Urothelium cell line (cell line): ENCODE data around the gene CC2D2B.
"Not testable (repeated sequence)": the region's sequence is repeated elsewhere in the genome, so short reads cannot be mapped to it uniquely, and the experiment has no call there.

Source experiments
- DNase-seq: peaks from one replicate; pipeline ENCODE4 v3.0.0; 2011; ENCODE audit warnings: low spot score, mixed read lengths
- FAIRE-seq: peaks from 2 replicates; lab custom pipeline; 2011; peaks lifted over from hg19 to GRCh38; lab: Jason Lieb, UNC

The CC2D2B gene

DNA sequence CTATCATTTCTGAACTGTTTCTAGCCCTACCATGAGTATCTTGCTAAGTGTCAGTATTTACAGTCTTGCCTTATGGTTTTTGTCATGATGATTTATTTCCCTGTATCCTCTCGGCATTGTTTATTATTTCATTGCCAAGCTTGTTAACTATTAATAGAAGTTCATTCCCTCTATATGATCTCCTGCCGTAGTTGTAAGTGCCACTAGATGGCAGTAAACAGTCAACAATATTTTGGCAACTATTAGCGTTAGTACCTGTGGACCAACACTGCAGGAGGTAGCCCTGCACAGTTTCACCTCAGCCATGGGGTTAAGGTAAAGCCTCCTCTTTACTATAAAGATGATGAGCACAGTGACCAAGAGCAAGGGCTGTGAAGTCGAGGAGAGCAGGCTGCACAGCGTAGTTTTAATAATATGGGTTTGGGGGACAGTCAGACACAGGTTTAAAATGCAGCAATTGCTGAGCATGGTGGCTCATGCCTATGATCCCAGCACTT lies 109.5 kb downstream of the CC2D2B start:
- DNase-seq (peak; percentile 54), FAIRE-seq (peak; percentile 76)

DNA sequence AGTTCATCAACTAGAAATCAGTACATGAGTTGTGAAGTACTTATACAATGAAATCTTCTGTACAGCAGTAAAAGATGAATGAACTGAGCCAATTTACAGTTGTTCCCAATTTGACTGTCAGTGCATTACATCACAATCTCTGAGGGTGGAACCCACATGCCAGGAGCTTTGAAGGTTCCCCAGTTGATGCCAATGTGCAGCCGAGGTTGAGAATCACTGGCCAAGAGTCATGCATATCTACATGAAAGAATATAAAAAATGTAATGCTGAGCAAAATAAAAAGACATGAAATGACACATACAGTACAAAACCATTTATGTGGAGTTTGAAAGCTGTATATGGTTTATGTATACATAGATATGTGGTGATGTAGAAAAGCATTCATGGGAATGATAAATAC lies 113.6 kb downstream of the CC2D2B start:
- no peak for FAIRE-seq
- no peak for DNase-seq

DNA sequence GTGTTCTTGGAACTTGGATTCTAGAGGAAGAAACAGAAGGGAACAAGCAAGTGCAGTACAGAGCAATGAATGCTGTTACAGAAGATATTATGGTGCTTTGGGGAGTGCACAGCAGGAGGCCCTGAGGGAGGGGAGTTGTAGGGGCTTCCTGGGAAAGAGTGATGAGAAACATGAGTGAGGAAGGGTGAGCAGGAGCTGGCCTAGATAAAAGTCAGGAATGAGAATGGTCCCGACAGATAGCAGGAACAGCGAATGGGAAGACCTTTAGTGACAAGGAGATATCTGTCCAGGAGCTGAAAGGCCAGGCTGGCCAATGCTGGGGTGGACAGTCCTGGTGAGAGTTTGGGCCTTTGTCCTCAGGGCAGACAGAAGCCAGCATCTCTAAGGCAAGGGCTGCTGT lies 115.0 kb downstream of the CC2D2B start:
- FAIRE-seq, result no peak
- DNase-seq, result no peak

DNA sequence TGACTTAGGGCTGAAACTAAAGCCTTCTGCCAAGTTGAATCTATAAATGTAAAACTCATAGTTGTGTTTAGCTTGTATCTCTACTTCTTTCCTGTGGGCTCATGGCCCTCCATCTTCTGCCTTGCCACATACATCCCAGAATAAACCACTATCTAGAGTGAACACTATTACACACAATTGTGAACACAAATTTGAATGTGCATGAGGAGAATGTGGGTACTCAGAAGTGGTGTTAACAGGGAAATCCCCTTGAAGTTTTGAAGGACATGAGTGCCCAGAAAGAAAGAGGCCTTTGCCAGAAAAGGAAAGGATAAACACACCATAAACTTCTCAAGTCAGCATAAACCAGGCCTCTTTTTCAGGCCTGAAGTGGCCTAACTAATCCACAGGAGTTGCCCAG lies 115.4 kb downstream of the CC2D2B start:
- no peak for DNase-seq
- no peak for FAIRE-seq

DNA sequence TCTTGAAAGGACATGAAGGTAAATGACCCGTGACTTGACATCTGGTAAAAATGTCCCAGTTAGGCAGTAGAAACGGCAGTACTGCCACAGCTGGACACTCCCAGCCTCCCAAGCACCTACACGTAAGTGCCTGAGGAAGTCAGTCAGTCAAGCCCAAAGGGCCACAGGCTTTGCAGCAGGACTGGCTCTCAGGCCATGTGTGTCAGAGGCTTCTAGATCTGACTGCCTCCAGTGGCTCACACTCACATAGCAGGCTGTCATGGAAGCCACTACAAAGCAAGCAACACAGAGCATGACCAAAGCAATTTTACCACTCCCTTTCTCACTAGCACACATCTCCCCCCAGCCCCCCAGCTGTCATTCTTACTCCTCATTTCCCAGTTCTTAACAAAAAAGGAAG lies 117.8 kb downstream of the CC2D2B start:
- FAIRE-seq (no peak), DNase-seq (peak; percentile 7)

DNA sequence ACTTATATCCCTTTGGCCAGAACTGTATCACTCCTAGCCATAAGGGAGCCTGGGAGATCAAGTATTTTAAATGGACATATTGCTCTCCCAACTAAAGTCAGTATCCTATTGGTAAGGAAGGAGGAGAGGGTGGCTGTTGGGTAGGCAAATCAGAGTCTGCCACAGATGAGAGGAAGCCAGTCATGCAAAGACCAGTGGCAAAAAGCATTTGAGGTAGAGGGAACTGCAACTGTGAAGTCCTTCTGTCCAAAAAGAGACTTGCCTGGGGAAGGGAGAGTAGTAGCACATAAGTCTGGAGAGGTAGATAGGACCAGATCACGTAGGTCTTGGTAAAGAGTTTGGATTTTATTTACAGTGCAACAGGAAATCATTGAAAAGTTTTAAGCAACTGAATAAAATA lies 126.8 kb downstream of the CC2D2B start:
- DNase-seq, result no peak
- FAIRE-seq, result no peak

DNA sequence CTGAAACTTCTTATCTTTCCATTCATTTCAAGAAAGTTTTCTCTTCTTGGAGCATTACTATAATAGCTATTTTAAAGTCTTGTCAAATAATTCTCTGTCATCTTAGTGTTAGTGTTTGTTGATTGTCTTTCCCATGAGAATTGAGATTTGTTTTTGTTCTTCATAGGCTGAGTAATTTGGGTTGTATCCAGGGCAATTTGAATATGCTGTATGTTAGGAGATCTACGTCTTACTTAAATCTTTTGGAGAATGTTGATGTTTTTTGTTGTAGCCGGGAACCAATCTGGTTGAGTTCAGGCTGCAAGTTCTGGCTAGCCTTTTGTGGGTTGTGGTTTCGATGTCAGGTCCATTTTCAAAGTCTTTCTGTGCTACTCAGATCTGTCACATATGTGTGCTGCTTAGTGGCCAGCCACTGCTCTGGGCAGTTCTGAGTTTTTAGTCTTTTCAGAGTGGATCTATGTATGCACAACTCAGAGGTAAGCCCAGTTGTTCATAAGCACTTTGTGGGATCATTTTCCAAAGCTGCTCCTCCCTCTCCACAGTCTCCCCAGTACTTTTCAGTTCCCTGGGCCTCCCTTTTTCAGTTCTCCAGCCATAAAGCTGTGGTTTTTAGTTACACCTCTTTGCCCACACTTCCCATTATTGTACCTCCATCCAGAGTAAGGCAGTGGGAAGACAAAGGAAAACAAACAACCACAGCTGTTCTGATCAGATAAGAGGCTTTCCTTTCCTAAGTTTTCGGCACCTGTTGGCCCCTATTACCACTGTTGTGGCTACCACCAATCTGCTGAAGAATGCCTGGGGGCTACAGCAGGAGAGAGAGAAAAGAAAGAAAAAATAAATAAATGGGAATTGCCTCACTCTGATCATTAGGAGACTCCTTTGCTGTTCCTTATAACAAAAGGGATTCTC lies 131.0 kb downstream of the CC2D2B start:
- FAIRE-seq, result no peak
- DNase-seq, result no peak

DNA sequence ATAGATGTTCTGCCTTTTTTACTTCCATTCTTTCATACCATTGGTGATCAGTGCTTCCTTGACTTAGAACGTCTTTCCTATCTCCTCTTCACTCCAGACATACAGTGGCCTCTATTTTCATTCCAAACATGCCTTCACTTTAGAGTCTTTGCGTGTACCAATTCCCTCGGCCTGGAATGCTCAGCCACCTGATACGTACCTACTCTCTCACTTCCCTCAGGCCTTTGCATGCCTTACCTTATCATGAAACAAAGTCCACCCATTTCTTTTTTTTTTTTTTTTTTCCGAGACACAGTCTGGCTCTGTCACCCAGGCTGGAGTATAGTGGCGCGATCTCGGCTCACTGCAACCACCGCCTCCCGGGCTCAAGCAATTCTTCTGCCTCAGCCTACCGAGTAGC lies 133.4 kb downstream of the CC2D2B start:
- FAIRE-seq (no peak), DNase-seq (no peak)

DNA sequence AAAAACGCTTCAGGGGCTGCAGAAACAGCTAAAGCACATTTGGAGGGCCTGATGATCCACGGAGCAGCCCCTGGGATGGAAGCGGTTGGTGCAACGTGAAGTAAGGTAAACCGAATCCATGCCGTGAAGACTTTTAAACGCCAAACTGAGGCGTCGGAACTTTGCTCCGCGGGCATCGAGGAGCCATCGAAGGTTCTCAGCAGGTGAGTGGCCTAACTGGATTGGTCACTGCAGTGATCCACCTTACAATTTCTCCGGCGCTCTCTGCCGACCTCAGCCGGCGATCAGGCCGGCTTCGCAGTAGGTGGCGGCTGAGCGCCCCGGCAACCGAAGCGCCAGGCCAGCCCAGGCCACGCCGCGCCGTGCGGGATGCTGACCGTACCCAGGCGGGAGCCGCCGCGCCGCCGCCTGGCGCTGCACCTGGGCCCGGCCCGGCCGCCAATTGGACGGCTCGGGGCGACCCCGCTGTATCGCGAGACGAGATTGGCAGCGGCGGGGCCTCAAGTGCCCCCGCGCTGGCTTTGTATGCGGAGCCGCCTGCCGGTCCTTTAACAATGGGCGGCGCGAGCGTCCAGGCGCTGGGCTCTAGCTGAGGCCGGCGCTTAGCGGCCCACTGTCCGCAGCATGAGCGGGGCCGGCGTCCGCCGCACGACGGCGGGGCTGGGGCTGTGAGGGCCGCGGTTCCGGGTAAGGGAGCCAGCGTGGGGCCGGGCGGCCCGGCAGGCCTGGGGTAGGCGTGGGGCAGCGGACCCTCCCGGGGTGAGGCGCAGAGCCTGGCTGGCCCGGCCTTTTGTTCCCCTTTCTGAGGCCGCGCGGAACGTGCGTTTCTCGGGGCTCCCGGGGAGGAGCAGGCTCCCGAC lies 135.5 kb downstream of the CC2D2B start, which contains the start of gene CCNJ:
Gene CCNJ, plus strand, starts transcription at position 551 of the 860 bp plus-strand sequence. CDS start 811 bp downstream, outside the sequence.
- no peak for FAIRE-seq
- peak; percentile 98 for DNase-seq

DNA sequence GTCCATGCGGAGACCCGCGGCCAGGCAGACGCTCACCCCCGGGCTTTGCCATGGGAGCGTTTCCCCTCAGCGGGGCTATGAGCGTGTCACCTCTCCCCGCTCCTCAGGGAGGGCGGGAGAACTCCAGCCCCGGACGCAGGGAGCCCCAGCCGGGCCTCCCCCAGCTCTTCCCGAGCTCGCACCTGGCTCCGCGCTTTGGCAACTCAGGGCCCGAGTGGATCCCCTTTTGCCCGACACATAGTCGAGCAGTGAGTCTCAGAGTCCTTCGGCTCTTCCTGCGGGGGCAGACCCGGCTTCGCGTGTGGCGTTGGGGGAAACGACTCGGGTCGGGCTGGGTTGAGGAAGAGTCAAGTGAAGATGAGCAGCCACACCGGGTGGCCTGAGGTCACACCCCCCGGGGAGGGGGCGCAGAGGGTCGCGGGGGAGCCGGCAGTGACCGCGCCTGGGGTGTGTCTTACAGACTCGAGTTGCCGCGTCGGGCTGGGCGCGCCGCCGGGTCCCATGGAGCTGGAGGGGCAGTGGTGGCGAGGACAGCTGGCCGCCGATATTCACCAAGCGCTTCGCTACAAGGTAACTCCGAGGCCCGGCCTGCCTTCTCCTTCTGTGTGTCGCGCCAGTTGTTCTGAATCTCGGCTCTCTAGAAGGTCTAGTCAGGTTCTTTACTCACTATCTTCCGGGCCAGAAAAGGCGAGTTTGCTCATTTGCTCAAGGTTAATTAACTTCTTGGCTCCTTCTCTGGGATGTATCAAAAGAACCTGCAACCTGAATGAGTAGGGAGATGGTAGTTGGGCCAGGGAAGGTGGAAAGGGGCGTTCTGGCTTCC lies 136.3 kb downstream of the CC2D2B start:
- DNase-seq (peak; percentile 54), FAIRE-seq (no peak)

DNA sequence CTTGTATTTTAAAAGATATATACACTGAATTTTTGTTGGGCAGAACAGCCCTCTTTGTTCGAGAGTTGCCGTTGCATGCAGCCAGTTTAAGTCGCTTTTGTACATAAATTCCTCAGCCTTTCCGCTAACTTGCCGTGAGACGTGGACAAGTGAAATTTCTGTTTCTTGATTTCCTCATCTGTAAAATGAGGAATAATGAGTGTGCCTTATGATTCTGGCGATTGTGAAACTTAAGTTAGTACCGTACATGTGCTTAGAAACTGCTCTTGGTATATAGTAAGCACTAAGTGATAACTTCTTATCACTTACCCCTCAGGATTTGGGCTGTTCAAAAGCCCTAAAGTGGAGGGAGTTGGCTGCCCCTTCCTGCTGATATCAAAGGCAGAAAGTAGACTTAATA lies 137.0 kb downstream of the CC2D2B start:
- no peak for FAIRE-seq
- DNase-seq, result no peak

DNA sequence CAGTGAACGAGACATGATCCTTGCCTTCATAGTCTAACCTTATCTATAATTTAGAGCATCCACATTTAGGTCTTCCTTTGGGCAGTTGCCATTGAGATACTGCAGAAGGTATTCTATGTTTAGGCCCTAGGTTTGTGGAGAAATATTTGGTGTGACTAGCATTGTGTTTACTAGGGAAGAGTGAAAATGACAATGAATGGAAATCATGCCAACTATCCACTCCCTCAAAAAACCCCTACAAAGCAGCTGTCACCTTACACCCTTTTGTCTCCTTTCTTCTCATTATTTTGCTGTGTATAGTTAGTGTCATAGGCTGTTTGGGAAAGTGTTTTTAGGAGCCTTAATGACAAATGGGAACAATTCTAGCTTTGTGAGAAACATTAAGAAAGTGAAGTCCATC lies 138.8 kb downstream of the CC2D2B start:
- FAIRE-seq (no peak), DNase-seq (no peak)

DNA sequence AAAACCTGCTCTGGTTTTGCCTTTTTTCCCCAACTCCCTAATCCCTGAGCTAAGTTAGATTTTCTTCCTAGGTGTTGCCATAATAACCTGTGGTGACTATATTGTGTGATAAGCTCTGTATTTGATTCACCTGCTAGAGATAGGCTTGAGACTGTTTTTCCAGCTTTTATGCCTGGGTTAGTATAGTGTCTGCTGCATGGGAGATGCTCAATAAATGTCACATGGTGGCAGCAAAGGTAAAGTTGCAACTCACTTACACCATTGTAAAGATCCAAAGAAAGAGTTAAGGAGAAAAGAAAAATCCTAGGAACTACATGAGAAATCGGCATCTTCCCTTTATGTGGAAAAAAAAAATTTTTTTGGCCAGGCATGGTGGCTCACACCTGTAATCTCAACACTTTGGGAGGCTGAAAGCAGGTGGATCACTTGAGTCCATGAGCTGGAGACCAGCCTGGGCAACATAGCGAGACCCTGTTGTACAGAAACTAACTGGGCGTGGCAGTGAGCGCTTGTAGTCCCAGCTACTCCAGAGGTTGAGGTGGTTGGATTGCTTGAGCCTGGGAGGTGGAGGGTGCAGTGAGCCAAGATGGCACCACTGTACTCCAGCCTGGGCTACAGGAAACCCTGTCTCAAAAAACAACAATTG lies 139.4 kb downstream of the CC2D2B start:
- no peak for FAIRE-seq

DNA sequence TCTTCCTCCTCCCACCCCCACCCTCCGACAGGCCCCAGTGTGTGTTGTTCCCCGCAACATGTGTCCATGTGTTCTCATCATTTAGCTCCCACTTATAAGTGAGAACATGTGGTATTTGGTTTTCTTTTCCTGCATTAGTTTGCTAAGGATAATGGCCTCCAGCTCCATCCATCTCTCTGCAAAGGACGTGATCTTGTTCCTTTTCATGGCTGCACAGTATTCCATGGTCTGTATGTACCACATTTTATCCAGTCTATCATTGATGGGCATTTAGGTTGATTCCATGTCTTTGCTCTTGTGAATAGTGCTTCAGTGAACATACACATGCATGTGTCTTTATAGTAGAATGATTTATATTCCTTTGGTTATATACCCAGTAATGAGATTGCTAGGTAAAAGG lies 140.2 kb downstream of the CC2D2B start:
- not testable (repeated sequence) for DNase-seq, FAIRE-seq

More for the DNA sequence above, 139.4 kb downstream of the CC2D2B start:
- no peak for DNase-seq

DNA sequence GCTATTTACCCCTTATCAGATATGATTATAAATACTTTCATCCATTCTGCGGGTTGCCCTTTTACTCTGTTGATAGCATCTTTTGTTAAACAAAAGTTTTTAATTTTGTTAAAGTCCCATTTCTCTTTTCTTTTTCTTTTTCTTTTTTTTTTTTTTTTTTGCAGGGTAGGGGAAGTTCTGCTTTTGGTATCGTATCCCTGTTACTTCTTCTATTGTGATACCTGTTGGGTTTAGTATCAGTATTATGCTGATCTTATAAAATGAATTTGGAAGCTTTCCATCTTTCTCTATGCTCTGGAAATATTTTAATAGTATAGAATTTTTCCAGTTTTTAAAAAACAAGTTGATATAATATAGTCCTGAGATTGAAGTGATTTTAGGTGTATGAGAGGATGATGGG lies 141.6 kb downstream of the CC2D2B start:
- DNase-seq, result no peak
- FAIRE-seq, result no peak

DNA sequence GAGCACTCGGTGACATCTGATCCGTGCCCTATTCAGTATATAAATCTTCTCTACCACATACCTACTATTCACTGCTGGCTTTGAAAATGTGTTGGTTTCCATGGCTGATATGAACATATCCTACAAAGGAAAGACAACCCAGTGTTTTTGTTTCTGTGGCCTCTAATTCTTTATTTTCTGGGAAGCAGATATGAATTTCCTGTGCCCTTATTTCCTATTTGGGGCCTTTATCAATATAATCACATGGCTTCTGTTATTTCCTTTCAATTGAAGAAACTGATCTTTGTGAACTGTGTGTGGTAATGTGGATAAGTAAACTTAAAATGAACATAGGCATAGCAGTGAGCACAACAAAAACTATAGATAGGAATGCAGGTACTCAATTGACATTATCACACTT lies 146.2 kb downstream of the CC2D2B start:
- no peak for FAIRE-seq
- no peak for DNase-seq

DNA sequence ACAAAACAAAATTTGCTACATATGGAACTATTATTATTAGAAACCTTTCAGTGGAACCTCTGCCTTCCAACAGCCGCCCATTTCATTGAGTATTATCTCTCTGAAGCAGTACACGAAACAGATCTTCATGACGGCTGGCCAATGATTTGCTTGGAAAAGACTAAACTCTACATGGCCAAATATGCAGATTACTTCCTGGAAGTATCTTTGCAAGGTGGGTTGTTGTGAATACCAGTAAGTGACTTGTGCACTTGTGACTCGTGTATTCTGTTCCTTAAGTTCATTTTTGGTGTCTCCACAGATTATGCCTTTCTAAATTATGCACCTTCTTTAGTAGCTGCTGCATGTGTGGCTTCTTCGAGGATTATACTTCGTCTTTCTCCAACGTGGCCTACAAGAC lies 149.0 kb downstream of the CC2D2B start:
- DNase-seq (no peak), FAIRE-seq (no peak)

DNA sequence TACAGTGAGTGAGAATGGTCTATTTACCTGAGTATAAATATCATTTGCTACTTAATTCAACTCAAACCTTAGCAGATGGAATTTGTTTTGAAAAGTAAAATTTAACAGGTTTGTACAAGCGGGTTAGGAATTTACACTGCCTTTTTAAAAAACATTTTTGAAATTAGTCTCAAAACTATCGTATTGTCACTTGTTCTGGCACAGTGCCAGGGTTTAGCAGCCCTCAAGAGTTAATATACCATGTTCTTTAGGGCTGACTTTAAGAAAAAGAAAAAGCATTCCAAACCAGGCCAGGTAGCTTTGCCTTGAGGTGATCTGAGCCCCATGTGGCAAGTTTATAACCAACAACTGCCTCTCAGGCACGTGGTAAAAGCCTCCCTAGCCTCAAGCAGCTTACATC lies 153.5 kb downstream of the CC2D2B start:
- DNase-seq, result no peak
- FAIRE-seq, result no peak

DNA sequence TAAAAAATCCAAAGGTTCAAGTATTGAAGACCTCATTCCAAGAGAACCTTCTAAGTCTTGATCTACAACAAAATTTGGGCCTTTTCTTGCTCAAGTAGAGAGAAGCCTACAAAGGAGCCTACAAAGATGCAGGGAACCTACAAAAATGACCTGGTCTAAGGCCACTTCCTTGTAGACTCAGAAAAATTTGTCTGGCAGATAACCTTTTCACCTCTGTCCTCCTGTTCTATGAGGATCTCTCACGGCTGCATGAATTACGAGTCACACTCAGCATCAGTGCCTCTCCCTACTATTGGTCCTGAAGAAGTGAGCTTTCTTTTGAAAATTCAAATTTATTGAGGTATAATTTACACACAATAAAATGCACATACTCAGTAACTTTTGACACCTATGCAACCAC lies 164.9 kb downstream of the CC2D2B start:
- no peak for DNase-seq
- no peak for FAIRE-seq

DNA sequence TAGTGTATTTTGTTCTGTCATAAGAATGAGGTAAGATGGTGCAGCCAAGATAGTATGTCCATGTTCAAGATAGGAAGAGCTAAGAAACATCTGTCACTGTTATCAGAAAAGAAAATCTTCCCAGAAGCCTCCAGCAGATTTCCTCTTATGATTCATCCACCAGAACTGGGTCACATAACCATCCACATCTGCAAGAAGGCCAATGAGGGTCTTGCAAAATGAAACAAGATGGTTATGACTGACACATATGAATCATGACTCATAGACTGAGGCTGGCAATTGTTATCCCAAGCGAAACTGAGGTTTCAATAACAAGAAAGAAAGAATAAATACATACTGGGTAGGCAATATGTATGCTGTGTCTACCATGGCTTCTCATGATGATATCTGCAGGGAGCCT lies 165.9 kb downstream of the CC2D2B start:
- FAIRE-seq, result no peak
- no peak for DNase-seq
